ENCODE measurements around the gene FAM110C.

DNA sequence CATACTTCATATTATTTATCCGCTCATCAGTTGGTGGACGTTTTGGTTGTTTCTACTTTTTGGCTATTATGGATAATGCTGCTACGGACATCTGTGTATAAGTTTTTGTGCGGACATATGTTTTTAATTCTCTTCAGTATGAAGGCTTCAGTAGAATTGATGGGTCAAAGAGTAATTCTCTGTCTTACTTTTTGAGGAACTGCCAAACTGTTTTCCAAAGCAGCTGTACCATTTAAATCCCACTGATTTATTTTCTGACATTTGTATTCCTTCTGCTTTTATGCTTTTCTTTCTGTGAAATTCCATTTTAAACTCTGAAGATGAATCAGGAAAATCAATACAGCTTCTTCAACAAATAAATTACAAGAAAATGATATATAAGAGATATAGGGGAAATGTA lies 20.8 kb downstream of the FAM110C start:
- no peak for TF ChIP-seq TAF7 (tag; IDR thresholded peaks at IDR 0.05)
- no peak for TF ChIP-seq POLR2AphosphoS5 (IDR thresholded peaks at IDR 0.05; ENCODE audit: control insufficient read depth, insufficient read depth, low read depth, low read length)
- TF ChIP-seq LCOR (CRISPR knock-in tag; IDR thresholded peaks at IDR 0.05), result no peak
- no peak for TF ChIP-seq HNRNPL (IDR thresholded peaks at IDR 0.05; ENCODE audit: low read depth, low read length)
- TF ChIP-seq SP1 (CRISPR knock-in tag; IDR thresholded peaks at IDR 0.05), result no peak
- TF ChIP-seq ZNF133 (CRISPR knock-in tag; IDR thresholded peaks at IDR 0.05), result no peak
- TF ChIP-seq SRSF7 (optimal IDR thresholded peaks at IDR 0.05; ENCODE audit: low read depth, low read length), result no peak
- TF ChIP-seq, protein P1, sequence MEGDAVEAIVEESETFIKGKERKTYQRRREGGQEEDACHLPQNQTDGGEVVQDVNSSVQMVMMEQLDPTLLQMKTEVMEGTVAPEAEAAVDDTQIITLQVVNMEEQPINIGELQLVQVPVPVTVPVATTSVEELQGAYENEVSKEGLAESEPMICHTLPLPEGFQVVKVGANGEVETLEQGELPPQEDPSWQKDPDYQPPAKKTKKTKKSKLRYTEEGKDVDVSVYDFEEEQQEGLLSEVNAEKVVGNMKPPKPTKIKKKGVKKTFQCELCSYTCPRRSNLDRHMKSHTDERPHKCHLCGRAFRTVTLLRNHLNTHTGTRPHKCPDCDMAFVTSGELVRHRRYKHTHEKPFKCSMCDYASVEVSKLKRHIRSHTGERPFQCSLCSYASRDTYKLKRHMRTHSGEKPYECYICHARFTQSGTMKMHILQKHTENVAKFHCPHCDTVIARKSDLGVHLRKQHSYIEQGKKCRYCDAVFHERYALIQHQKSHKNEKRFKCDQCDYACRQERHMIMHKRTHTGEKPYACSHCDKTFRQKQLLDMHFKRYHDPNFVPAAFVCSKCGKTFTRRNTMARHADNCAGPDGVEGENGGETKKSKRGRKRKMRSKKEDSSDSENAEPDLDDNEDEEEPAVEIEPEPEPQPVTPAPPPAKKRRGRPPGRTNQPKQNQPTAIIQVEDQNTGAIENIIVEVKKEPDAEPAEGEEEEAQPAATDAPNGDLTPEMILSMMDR (IDR thresholded peaks at IDR 0.05 in 2 of 3, conservative IDR thresholded peaks at IDR 0.05 in 1 of 3; ENCODE audit: insufficient read depth in 2 of 3, low read depth in 1 of 3, low read length in 3 of 3), result no peak
- no peak for TF ChIP-seq JUNB (CRISPR knock-in tag; conservative IDR thresholded peaks at IDR 0.05)
- TF ChIP-seq JUND (IDR thresholded peaks at IDR 0.05; ENCODE audit: borderline replicate concordance, low read depth, low read length), result no peak
- TF ChIP-seq JUND (tag; IDR thresholded peaks at IDR 0.05; ENCODE audit: borderline replicate concordance, low read depth, low read length), result no peak

Measured in K562 (cell line).